NCI-H748 (cell line): ENCODE measurements around the gene DUSP6.

Experiments
- DNase-seq: peaks from one replicate; lab custom pipeline; 2025; ENCODE audit not compliant: unreplicated experiment; lab: John Stamatoyannopoulos, UW

DUSP6 gene, protein sequence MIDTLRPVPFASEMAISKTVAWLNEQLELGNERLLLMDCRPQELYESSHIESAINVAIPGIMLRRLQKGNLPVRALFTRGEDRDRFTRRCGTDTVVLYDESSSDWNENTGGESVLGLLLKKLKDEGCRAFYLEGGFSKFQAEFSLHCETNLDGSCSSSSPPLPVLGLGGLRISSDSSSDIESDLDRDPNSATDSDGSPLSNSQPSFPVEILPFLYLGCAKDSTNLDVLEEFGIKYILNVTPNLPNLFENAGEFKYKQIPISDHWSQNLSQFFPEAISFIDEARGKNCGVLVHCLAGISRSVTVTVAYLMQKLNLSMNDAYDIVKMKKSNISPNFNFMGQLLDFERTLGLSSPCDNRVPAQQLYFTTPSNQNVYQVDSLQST

DNA sequence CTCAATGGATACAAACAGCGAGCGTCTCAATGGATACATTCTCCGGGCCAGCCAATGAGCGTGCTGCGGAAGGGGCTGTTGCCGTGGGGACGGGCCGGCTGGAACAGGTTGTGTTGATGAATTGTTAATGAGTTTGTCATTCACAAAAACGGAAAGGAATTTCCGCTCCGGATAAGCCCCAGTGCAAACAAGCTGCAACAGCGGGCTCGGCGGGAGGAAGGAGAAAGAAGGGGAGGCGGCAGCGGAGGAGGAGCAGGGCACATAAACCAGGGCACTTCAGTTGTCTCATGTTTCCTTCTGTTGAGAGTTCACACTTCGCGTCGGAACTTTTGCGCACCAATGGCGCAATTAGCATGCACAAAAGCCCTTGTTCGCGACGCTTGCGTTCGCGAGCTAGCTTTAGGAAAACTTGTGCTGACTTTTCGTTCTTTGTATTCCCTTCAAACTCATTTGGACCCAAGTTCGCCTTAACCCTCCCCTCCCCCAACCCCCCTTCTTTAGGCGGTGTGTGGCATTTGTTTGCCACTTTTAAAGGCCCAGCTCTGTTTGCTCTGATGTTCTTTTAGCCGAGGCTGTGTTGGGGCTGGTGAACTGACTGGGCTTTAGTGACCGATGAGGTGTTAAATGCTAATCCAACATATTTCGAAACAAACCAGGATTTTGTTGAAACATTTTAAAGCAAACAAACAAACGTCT, at the start of gene DUSP6:
TSS of gene DUSP6 (minus strand) at position 10 of the 696 bp plus-strand sequence. CDS start 462 bp downstream, outside the sequence.
- DNase-seq, result peak; percentile 100

- no peak for DNase-seq
Measured at GRCh38 chr12:89401433-89402058, 49.2 kb upstream of the DUSP6 start.

GRCh38 chr12:89400415-89400814, 48.1 kb upstream of the DUSP6 start:
- DNase-seq, result no peak

DNA sequence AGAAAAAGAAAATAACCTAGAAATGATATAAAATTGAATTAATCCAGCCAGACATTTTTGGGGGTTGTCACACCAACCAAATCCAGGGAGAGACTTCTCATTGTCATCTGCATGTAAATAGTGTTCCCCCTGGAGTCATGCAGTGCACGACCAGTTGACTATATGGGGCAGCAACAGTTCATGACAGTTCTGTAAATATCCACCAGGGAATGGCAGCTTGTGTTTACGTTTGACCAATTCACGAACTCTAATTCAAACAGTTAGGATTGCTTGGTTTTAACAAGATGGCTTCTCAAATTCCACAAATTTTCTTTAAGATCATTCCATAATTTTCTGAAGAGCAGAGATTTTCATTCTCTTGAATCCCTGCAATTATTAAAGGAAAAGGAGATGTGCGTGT, 43.4 kb upstream of the DUSP6 start:
- no peak for DNase-seq

DNA sequence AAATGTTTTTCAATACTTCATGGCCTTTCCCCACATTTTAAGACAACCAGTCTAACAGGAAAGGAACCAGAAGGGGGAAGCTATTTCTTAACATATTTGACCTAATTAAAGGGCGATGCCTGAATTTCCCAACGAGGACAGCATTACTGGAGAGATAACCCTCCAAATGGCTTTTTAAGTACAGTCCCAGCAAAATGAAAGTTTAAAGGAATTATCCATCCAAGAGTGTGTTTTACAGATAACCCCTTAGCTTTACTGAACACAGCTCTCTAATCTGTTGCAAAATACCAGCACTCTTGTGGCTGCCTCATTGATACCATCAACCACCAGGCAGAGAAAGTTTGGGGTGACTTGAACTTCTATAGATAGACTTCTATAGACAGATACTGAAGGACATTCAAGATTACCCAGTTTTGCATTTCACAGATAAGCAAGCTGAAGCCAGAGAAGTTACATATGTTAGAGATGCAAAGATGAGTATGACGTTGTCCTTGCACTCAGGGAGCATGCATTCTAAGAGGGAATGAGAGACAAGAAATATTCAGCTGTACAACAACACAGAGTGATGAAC, 41.3 kb upstream of the DUSP6 start:
- DNase-seq, result no peak

DNA sequence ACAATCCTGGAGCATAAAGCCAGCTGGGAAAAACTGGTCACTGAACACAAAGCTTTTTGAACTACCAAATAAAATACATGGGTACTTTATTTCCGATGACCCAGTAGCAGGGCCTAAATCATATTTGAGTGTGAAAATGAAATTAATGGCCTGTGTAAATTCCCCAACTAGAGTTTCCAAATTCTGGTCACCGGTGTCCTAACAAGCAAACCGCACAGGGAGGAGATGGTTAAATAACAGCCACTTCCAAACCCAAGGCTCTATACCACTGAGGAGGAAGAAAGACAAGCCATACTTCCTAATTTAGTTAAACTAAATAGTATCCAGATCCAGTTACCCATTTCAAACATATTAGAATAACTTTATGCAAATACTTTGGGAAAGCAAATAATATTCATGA, 40.1 kb upstream of the DUSP6 start:
- DNase-seq, result no peak

GRCh38 chr12:89391726-89392336, 39.5 kb upstream of the DUSP6 start:
- no peak for DNase-seq

- no peak for DNase-seq
Measured at GRCh38 chr12:89390802-89391673, 38.7 kb upstream of the DUSP6 start.

DNA sequence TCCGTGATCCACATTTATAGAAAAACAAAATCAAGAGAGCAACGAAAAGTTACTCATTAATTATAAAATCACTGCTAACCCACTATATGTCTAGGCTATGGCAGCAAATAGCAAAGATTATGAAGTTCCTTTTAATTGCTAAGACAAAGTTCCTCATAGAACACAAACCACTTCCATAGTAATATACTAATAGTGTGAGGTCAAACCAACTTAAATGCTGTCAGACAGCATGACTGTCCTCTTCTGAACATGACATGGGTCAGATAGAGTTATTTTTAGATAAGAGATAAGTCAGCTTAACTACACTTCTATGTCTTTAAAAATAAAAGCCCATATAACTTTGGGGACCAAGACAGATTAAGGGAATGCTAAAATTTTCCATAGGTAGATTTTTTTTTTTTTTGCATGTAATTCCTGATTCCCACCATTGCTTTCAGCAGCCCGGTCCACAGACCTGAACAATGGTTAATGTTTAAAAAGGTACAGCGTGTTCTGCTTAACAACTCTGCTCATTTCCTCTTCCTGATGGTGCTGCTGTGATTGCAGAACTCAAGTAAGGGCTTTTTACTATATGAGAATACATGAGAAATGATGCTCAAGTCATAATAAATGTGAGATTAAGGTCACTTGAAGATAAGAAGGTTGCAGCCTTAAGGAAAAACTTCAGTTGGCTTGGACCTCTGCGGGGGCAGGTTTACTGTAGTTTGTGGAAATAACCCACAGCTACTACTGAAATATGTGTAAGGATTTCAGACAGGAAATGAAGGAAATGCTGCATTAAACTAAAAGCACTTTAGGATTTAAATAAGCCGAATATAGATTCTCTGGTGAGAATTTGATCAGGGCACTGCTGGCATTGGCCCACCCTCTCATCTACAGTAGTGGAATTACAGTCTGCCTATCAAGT, 37.7 kb upstream of the DUSP6 start:
- DNase-seq, result no peak

- no peak for DNase-seq
Measured at GRCh38 chr12:89386138-89386537, 33.8 kb upstream of the DUSP6 start.

DNA sequence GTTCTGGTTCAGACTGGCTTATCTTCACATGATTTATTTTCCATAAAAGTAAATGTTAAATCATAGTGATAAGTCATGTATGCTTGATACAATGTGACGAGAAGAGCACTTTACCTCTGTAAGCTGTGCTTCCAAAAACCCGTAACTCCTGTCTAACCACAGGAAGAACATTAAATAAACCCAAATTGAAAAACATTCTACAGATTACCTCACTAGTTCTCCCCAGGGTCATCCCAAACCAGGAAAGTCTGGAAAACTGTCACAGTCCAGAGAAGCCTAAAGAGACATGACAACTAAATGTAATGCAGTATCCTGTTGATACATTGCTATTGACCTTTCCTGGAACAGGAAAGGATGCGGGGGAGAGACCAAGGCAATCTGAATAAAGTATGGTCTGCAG, 32.5 kb upstream of the DUSP6 start:
- DNase-seq, result no peak

GRCh38 chr12:89384050-89384758, 31.9 kb upstream of the DUSP6 start:
- no peak for DNase-seq

- DNase-seq, result no peak
Measured at GRCh38 chr12:89383235-89384049, 31.1 kb upstream of the DUSP6 start.

GRCh38 chr12:89382328-89382727, 30.0 kb upstream of the DUSP6 start:
- DNase-seq, result no peak

DNA sequence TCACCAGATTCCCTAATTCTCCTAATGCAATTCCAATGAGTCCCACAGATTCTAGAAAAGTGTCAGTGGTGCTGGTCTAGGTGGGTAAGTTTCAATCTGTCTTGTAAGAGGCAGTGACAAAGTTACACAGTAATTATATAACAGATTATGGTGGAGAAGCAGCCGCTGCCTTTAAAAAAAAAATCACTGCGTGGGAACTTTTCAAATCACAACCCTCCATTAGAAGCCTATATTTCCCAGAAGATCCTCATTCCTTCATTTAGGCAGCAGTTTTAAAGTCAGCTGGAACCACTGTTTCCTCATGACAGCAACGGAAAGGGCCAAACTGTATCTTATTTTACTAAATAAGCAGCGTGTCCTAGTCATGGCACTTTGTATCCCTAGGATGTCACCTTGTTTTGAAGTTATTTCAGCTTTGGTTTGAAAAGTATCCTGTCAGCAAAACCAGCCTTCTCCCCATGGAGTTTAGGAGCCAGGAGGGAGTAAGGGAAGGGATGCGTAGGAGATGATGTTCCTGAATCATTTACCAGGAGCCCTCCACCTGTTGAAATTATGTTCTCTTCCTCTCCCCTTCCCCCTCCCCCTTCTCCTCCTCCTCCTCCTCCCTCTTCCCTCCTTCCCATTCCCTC, 27.7 kb upstream of the DUSP6 start:
- DNase-seq, result no peak

- no peak for DNase-seq
Measured at GRCh38 chr12:89379148-89379838, 27.0 kb upstream of the DUSP6 start.

- no peak for DNase-seq
Measured at GRCh38 chr12:89376844-89377243, 24.5 kb upstream of the DUSP6 start.
